GM12801 (cell line): Measurements from ENCODE around the gene NUP93.

Experiments used
- TF ChIP-seq, protein P1 (sequence below): IDR thresholded peaks from one replicate; pipeline ENCODE4 v1.5.1; 2011; ENCODE audit warnings: control low read depth; ENCODE audit not compliant: insufficient read length; ENCODE audit errors: extremely low read depth

Gene NUP93

DNA sequence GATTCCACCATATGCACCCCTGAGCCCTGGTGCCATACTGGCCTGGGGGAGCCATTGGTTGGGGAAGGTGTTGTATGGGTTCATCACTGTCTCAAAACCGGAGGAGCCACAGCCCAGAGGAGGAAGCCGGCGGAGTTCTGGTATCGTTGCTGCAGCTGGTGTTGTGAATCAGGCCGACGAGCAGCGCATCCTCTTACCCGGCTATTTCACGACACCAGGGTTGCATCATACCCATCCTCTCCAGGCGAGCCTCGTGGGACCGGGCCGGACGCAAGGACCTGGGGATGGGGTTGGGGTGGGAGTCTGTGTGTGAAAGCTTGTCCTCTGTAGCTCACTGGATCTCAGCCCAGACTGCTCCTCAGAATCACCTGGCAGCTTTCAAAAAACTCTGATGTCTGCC is 128.4 kb downstream of the NUP93 start:
- TF ChIP-seq, protein P1, sequence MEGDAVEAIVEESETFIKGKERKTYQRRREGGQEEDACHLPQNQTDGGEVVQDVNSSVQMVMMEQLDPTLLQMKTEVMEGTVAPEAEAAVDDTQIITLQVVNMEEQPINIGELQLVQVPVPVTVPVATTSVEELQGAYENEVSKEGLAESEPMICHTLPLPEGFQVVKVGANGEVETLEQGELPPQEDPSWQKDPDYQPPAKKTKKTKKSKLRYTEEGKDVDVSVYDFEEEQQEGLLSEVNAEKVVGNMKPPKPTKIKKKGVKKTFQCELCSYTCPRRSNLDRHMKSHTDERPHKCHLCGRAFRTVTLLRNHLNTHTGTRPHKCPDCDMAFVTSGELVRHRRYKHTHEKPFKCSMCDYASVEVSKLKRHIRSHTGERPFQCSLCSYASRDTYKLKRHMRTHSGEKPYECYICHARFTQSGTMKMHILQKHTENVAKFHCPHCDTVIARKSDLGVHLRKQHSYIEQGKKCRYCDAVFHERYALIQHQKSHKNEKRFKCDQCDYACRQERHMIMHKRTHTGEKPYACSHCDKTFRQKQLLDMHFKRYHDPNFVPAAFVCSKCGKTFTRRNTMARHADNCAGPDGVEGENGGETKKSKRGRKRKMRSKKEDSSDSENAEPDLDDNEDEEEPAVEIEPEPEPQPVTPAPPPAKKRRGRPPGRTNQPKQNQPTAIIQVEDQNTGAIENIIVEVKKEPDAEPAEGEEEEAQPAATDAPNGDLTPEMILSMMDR: no peak

DNA sequence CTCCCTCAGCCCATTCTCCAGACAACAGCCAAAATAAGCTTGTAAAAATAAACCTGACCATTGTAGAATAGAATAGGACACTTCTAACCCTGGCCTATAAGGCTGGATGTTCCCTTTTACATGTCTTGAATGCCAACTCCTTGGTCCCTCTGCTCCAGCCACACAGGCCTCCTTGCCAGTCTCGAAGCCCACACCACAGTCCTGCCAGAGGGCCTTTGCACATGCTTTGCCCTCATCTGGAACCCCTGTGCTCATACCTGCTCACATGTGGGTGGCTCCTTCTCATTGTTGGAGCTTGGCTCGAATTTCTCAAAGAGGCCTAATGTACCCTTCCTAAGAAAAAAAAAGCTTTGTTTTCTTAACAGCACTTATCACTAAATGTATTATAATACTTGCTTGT is 129.7 kb downstream of the NUP93 start:
- TF ChIP-seq, protein P1: no peak

DNA sequence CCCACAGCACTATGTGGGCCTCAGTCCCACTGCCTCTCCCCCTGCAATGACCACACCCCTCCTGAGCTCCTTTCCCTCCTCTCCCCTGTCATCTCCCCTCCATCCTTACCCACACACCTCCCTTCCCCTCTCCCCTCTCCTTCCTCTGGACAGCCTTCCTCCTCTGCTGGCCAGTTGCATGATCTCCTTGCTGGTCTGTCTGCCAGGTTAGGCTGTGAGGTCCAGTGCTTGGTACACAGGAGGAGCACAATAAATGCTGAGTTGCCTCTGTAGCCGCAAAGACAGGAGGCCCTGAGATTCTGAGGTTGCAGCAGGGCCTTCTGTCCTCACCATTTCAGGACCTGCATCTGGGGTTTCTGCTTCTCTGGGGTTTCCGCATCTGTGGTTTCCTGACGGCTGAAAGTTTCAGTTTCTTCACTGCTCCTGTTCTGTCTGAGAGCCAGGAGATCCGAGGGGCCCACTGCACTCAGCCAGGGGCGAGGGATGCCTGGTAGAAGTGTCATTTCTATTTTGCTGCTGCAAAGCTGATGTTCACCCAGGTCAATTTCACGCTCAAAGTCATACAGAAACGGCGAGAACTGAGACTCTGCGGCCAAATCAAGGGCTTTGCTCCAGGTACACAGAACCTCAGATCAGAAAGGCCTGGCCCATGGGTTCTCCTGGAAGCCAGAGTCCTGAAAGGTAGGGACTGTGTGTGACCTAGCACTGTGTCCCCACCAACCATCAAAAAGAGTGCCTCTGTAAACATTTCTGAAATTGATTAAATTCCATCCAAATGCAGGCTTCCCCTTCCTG is 130.5 kb downstream of the NUP93 start:
- TF ChIP-seq, protein P1: no peak

DNA sequence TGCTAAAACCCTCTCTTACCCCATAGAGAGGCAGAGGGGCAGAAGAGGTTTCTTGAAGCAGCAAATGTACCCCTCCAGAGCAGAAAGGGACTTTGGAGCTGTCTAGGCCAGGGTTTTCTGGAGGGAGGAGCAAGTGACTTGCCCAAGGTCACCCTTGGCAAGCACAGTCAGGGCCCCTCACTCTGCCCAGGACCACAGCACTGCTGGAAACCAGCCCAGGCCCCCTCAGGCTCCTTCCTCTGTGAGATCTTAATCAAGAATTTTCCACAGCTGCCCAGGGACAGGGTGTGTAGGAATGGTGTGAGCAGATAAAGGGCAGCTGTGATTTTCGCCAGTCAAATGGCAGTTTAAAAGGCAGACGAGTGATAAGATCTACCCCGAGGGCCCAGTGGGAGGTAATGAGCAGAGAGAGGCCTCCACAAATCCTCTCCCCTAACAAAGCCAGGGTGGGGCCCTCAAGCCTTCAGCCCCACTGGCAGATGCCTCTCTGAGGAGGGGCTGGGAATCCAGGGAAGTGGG is 131.2 kb downstream of the NUP93 start:
- TF ChIP-seq, protein P1: no peak

DNA sequence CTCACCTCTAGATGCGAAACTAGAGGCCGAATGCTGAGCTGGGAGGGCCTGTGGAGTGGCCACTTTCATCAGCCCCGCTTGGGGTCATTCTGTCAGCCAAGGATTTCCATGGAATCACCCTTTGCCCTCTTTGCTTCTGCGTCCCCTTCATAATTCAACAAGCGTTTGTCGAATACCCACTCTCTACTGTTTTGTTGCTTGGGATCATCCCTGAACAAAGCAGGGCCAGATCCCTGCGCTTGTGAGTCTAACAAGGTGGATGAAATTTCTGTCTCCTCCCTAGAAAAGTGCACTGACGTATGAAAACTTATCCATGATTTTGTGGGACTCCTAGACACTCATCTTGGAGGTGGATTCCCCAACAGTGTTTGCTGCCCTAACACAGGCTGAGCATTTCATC is 131.8 kb downstream of the NUP93 start:
- TF ChIP-seq, protein P1: no peak

DNA sequence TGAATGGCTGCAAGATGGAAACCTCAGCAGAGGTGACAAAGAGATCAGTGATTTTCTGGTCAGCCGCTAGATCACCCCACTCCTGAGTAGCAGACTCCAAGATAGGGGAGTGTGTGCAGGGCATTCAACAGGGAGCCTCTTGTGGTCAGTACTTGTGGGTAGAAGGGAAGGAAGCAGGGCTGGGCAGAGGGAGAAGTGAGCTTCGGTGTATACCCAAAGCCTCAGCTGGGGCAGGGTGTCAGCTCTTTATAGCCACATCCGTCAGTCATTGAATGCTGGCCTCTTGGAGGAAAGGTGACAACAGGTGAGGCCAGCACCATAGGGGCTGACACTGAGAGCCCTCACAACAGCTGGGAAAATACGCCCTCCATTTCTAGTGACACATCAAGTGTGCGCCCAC is 132.8 kb downstream of the NUP93 start:
- TF ChIP-seq, protein P1: no peak

DNA sequence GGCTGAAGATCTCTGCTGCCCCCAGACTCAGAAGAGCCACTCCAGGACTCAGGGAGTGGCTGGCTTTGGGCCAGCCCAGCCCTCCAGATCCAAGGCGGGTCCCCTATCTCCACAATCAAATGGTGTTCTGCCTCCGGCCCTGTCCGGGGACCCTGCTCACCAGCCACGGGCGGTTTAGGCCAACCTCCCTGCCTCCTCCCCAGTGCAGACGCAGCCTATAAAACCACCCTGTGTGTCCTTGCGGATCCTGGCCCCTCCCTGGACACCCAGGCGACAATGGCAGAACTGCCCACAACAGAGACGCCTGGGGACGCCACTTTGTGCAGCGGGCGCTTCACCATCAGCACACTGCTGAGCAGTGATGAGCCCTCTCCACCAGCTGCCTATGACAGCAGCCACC is 135.0 kb downstream of the NUP93 start, which contains the start of gene SLC12A3:
TSS of gene SLC12A3 (plus strand) at position 248 of the 400 bp plus-strand sequence. CDS start at position 277, 29 bp downstream.
- TF ChIP-seq, protein P1: no peak
